ENCODE data around the gene STRN4.
"Not testable (repeated sequence)": the region's sequence is repeated elsewhere in the genome, so short reads cannot be mapped to it uniquely, and the experiment has no call there.

The STRN4 gene

GRCh38 chr19:46746281-46747057 lies at the start of gene STRN4:
Gene STRN4, minus strand, starts transcription at chr19:46746450. Its CDS starts 20 bp downstream, at chr19:46746430.
- in situ Hi-C loops (cut with MboI; ENCODE audit: low sequenced_read_pairs) = no loop called here

GRCh38 chr19:46791944-46792343 lies 45.7 kb upstream of the STRN4 start:
- in situ Hi-C loops (cut with MboI; ENCODE audit: low sequenced_read_pairs) = no loop called here

- in situ Hi-C loops (cut with MboI; ENCODE audit: low sequenced_read_pairs) = no loop called here
Measured at GRCh38 chr19:46789371-46789770, 43.1 kb upstream of the STRN4 start.

GRCh38 chr19:46788968-46789338 lies 42.7 kb upstream of the STRN4 start:
- in situ Hi-C loops (cut with MboI; ENCODE audit: low sequenced_read_pairs) = no loop called here

GRCh38 chr19:46788262-46788967 lies 42.2 kb upstream of the STRN4 start, which contains the start of gene SLC1A5:
Gene SLC1A5, minus strand, starts transcription at chr19:46788594. Its CDS starts 629 bp downstream, at chr19:46787965.
- in situ Hi-C loops (cut with MboI; ENCODE audit: low sequenced_read_pairs) = no loop called here

- in situ Hi-C loops (cut with MboI; ENCODE audit: low sequenced_read_pairs) = no loop called here
Measured at GRCh38 chr19:46787331-46788261, 41.3 kb upstream of the STRN4 start.

- in situ Hi-C loops (cut with MboI; ENCODE audit: low sequenced_read_pairs) = no loop called here
Measured at GRCh38 chr19:46787040-46787330, 40.7 kb upstream of the STRN4 start.

GRCh38 chr19:46786236-46787039 lies 40.2 kb upstream of the STRN4 start:
- in situ Hi-C loops (cut with MboI; ENCODE audit: low sequenced_read_pairs) = no loop called here

- in situ Hi-C loops (cut with MboI; ENCODE audit: low sequenced_read_pairs) = no loop called here
Measured at GRCh38 chr19:46785980-46786235, 39.7 kb upstream of the STRN4 start.

GRCh38 chr19:46785054-46785979 lies 39.1 kb upstream of the STRN4 start:
- in situ Hi-C loops (cut with MboI; ENCODE audit: low sequenced_read_pairs) = no loop called here

GRCh38 chr19:46784262-46785053 lies 38.2 kb upstream of the STRN4 start:
- in situ Hi-C loops (cut with MboI; ENCODE audit: low sequenced_read_pairs) = no loop called here

- in situ Hi-C loops (cut with MboI; ENCODE audit: low sequenced_read_pairs) = no loop called here
Measured at GRCh38 chr19:46783670-46784069, 37.4 kb upstream of the STRN4 start.

- in situ Hi-C loops (cut with MboI; ENCODE audit: low sequenced_read_pairs) = no loop called here
Measured at GRCh38 chr19:46782355-46783019, 36.2 kb upstream of the STRN4 start.

GRCh38 chr19:46777956-46778645 lies 31.9 kb upstream of the STRN4 start:
- in situ Hi-C loops (cut with MboI; ENCODE audit: low sequenced_read_pairs) = not testable (repeated sequence)

- in situ Hi-C loops (cut with MboI; ENCODE audit: low sequenced_read_pairs) = no loop called here
Measured at GRCh38 chr19:46776927-46777911, 31.0 kb upstream of the STRN4 start.

GRCh38 chr19:46775642-46776258 lies 29.5 kb upstream of the STRN4 start:
- in situ Hi-C loops (cut with MboI; ENCODE audit: low sequenced_read_pairs) = no loop called here

Measured in hTERT RPE-1 (cell line).